Fibroblast of lung (primary cell): ENCODE results near the gene HTRA3.

Experiments used
- CTCF ChIP-seq, 2 donors: IDR thresholded peaks in 1 of 2; conservative IDR thresholded peaks in 1 of 2; 1 replicate in 1 of 2; 2 replicates in 1 of 2; pipeline ENCODE4 v1.5.1; 2011 to 2012; ENCODE audit warnings: low read length in 2 of 2, control low read depth in 1 of 2, inconsistent platforms in 1 of 2, low read depth in 1 of 2, mild to moderate bottlenecking in 1 of 2
- EZH2 ChIP-seq: IDR thresholded peaks from 2 replicates; pipeline ENCODE4 v1.5.1; 2012; ENCODE audit warnings: low read length, control low read depth, mild to moderate bottlenecking; ENCODE audit errors: missing control alignments

- TF ChIP-seq CTCF (conservative IDR thresholded peaks at IDR 0.05 in 1 of 2, IDR thresholded peaks at IDR 0.05 in 1 of 2; ENCODE audit: low read depth in 1 of 2, low read length in 2 of 2) (no peak), EZH2 (no peak)
Observed at GRCh38 chr4:8285976-8286718, 16.6 kb downstream of the HTRA3 start.
